GM12878 (cell line): ENCODE measurements around the gene UBE2J2. TPM values are rescaled to one million over a fixed set of nuclear protein-coding genes. Genes with fewer than 3 reads are reported as not detected.

ENCODE experiments used
- ATAC-seq: fragments of 200-7000 bp; cut with Tn5 transposase; 3 replicates; pipeline ENCODE4 v1.9.1; 2020; ENCODE audit warnings: mild to moderate bottlenecking, moderate library complexity
- BruUV-seq: library from RNA; stranded (reverse); fragments of 400-500 nt; replicated peaks from 2 replicates; lab custom pipeline; 2021; lab: Mats Ljungman, UMichigan
- CTCF ChIA-PET: fragments of 300-600 bp; sonication (Branson Sonifier 250); formaldehyde crosslinking; extraction: SDS; loops from one replicate; lab custom pipeline; 2021; ENCODE audit warnings: inconsistent platforms; lab: Yijun Ruan, JAX
- POLR2A ChIA-PET: fragments of 350-600 bp; formaldehyde crosslinking; extraction: SDS; loops from one replicate; lab custom pipeline; 2021; ENCODE audit warnings: inconsistent platforms; lab: Charles Lee
- RAD21 ChIA-PET: fragments of 300-600 bp; sonication (Branson Sonifier 250); formaldehyde crosslinking; loops from one replicate; lab custom pipeline; 2023; ENCODE audit warnings: antibody characterized with exemption; ENCODE audit not compliant: unreplicated experiment; lab: Charles Lee
- SMC1A ChIA-PET: fragments of 300-600 bp; sonication (Branson Sonifier 250); formaldehyde crosslinking; loops from one replicate; lab custom pipeline; 2023; ENCODE audit not compliant: unreplicated experiment, uncharacterized antibody; lab: Charles Lee
- DNase-seq: peaks from one replicate; pipeline ENCODE4 v3.0.0-alpha.2; 2011; ENCODE audit warnings: low read depth, low spot score
- FAIRE-seq: peaks from 3 replicates; lab custom pipeline; 2011; peaks lifted over from hg19 to GRCh38; lab: Jason Lieb, UNC
- H2AFZ ChIP-seq: 2 replicates; pipeline ENCODE4 v1.6.0; 2011; ENCODE audit warnings: low read depth, low read length, control low read depth; ENCODE audit not compliant: control insufficient read depth
- H3K27ac ChIP-seq: 2 replicates; pipeline ENCODE4 v1.5.1; 2011; ENCODE audit warnings: control low read depth; ENCODE audit not compliant: control insufficient read depth, insufficient read depth
- H3K27me3 ChIP-seq, 2 experiments: replicated peaks in 1 of 2; 2 replicates each; pipeline versions ENCODE4 v1.6.0 to v1.6.1; 2011; ENCODE audit warnings: low read length in 1 of 2; ENCODE audit not compliant: control insufficient read depth in 2 of 2, insufficient read depth in 2 of 2
- H3K36me3 ChIP-seq, 2 experiments: 2 replicates each; pipeline ENCODE4 v1.5.1; 2011; ENCODE audit warnings: low read length in 1 of 2; ENCODE audit not compliant: control insufficient read depth in 2 of 2, insufficient read depth in 2 of 2
- H3K4me1 ChIP-seq: 2 replicates; pipeline ENCODE4 v1.6.1; 2011; ENCODE audit warnings: mild to moderate bottlenecking, low read length, moderate library complexity, mixed read lengths; ENCODE audit not compliant: control insufficient read depth, insufficient read depth
- H3K4me2 ChIP-seq: 2 replicates; pipeline ENCODE4 v1.6.0; 2011; ENCODE audit warnings: control low read depth; ENCODE audit not compliant: control insufficient read depth, insufficient read depth
- H3K4me3 ChIP-seq: fragments of 200-600 bp; sonication (generic); 2 replicates; pipeline ENCODE4 v1.5.1; 2016
- H3K79me2 ChIP-seq: 2 replicates; pipeline ENCODE4 v1.6.0; 2011; ENCODE audit warnings: low read length; ENCODE audit not compliant: control insufficient read depth, insufficient read depth
- H3K9ac ChIP-seq: 2 replicates; pipeline ENCODE4 v1.8.0; 2011; ENCODE audit warnings: low read length, control low read depth, mixed read lengths; ENCODE audit not compliant: control insufficient read depth, insufficient read depth
- H3K9me3 ChIP-seq: replicated peaks from 3 replicates; pipeline ENCODE4 v1.5.1; 2011; ENCODE audit warnings: mild to moderate bottlenecking, low read length; ENCODE audit not compliant: control insufficient read depth, insufficient read depth
- H4K20me1 ChIP-seq: 2 replicates; pipeline ENCODE4 v1.6.0; 2011; ENCODE audit not compliant: control insufficient read depth, insufficient read depth
- BHLHE40 ChIP-seq, 2 experiments: fragments of 450-650 bp in 1 of 2; IDR thresholded peaks; 2 replicates each; pipeline ENCODE4 v1.6.1; 2011 to 2017; ENCODE audit warnings: low read depth in 2 of 2, borderline replicate concordance in 1 of 2, improper control_type of control experiment in 1 of 2, low read length in 1 of 2, mild to moderate bottlenecking in 1 of 2
- EP300 ChIP-seq, 2 experiments: fragments of 150-350 bp in 1 of 2; IDR thresholded peaks; 2 replicates each; pipeline ENCODE4 v1.6.1; 2011 to 2012; ENCODE audit warnings: low read depth in 2 of 2, low read length in 2 of 2, borderline replicate concordance in 1 of 2, improper control_type of control experiment in 1 of 2, inconsistent platforms in 1 of 2; ENCODE audit not compliant: control insufficient read depth in 1 of 2
- GATAD2B ChIP-seq: fragments of 450-650 bp; conservative IDR thresholded peaks from 2 replicates; pipeline ENCODE4 v1.6.1; 2017; ENCODE audit warnings: low read depth, mild to moderate bottlenecking, moderate library complexity
- KLF5 ChIP-seq: fragments of 450-650 bp; IDR thresholded peaks from 2 replicates; pipeline ENCODE4 v1.6.1; 2014; ENCODE audit warnings: mild to moderate bottlenecking; ENCODE audit not compliant: partially characterized antibody
- MYC ChIP-seq: IDR thresholded peaks from 2 replicates; pipeline ENCODE4 v1.6.1; 2011; ENCODE audit warnings: mild to moderate bottlenecking, low read length, moderate library complexity, inconsistent platforms; ENCODE audit not compliant: insufficient read depth, insufficient replicate concordance, insufficient read length, severe bottlenecking
- NFYB ChIP-seq: IDR thresholded peaks from 2 replicates; pipeline ENCODE4 v1.6.1; 2011; ENCODE audit warnings: low read depth, mild to moderate bottlenecking, low read length, improper control_type of control experiment, moderate library complexity; ENCODE audit not compliant: insufficient read depth
- RAD51 ChIP-seq: fragments of 450-650 bp; IDR thresholded peaks from 2 replicates; pipeline ENCODE4 v1.6.1; 2016; ENCODE audit warnings: moderate library complexity, mild to moderate bottlenecking, inconsistent platforms
- RELA ChIP-seq: fragments of 450-650 bp; IDR thresholded peaks from 2 replicates; pipeline ENCODE4 v1.8.0; 2014; ENCODE audit warnings: borderline replicate concordance; ENCODE audit not compliant: partially characterized antibody
- RFX5 ChIP-seq: IDR thresholded peaks from 2 replicates; pipeline ENCODE4 v1.6.1; 2011; ENCODE audit warnings: low read depth, low read length, improper control_type of control experiment
- SIN3A ChIP-seq: IDR thresholded peaks from 2 replicates; pipeline ENCODE4 v1.6.1; 2012; ENCODE audit warnings: low read depth, low read length, improper control_type of control experiment
- SMAD1 ChIP-seq: fragments of 450-650 bp; IDR thresholded peaks from 2 replicates; pipeline ENCODE4 v1.6.1; 2018; ENCODE audit warnings: mild to moderate bottlenecking, low read depth; ENCODE audit not compliant: partially characterized antibody
- SRF ChIP-seq, 2 experiments: IDR thresholded peaks; 2 replicates each; pipeline ENCODE4 v1.6.1; 2011; ENCODE audit warnings: low read depth in 2 of 2, low read length in 2 of 2, mild to moderate bottlenecking in 1 of 2, moderate library complexity in 1 of 2
- TAF1 ChIP-seq: IDR thresholded peaks from 2 replicates; pipeline ENCODE4 v1.6.1; 2011; ENCODE audit warnings: mild to moderate bottlenecking, low read depth, low read length, borderline replicate concordance
- TCF12 ChIP-seq: IDR thresholded peaks from 2 replicates; pipeline ENCODE4 v1.6.1; 2011; ENCODE audit warnings: low read depth, mild to moderate bottlenecking, low read length
- TCF3 ChIP-seq: IDR thresholded peaks from 2 replicates; pipeline ENCODE4 v1.6.1; 2012; ENCODE audit warnings: low read depth, mild to moderate bottlenecking, low read length, borderline replicate concordance; ENCODE audit not compliant: insufficient read depth
- YY1 ChIP-seq: IDR thresholded peaks from 2 replicates; pipeline ENCODE4 v1.6.1; 2011; ENCODE audit warnings: low read depth, mild to moderate bottlenecking, low read length
- ZNF274 ChIP-seq: IDR thresholded peaks from one replicate; pipeline ENCODE4 v1.8.0; 2011; ENCODE audit not compliant: insufficient read length, insufficient read depth
- WGBS: methylation state at CpG from one replicate; pipeline ENCODE4 v1.1.6; 2016; ENCODE audit warnings: low lambda C conversion rate; ENCODE audit not compliant: insufficient replicate concordance, insufficient coverage; ENCODE audit errors: missing lambda C conversion rate; 5-methylcytosine and 5-hydroxymethylcytosine counted together
- in situ Hi-C: fragments of 300-500 bp; cut with MboI; formaldehyde crosslinking; loops from 9 replicates; pipeline ENCODE4 v1.14.3; 2018; ENCODE audit warnings: mixed read lengths
- intact Hi-C: fragments of 100-400 bp; cut with micrococcal nuclease; formaldehyde crosslinking; loops from one replicate; pipeline ENCODE4 v1.14.2; 2022; ENCODE audit not compliant: unreplicated experiment
- polyA plus RNA-seq, 11 experiments: library from polyadenylated mRNA; depleted of rRNA in 4 of 11; unstranded in 6 of 11; stranded (reverse) in 5 of 11; fragments of >200 nt; fragmentation: Nextera tagmentation in 4 of 11; fragmentation: Illumina TruSeq in 1 of 11; extraction: Ambion mirVana in 4 of 11; extraction: Trizol in 1 of 11; gene quantifications; 1 replicate in 1 of 11; 2 replicates in 10 of 11; pipeline versions ENCODE4 v1.2.1 to v1.2.3, GENCODE V29; 2011 to 2016; ENCODE audit warnings: inconsistent platforms in 2 of 11, missing spikeins in 2 of 11, low read depth in 1 of 11
- total RNA-seq, 4 experiments: library from RNA; depleted of rRNA in 3 of 4; stranded (reverse); fragments of >200 nt in 3 of 4; fragmentation: Illumina TruSeq in 1 of 4; extraction: Trizol in 1 of 4; gene quantifications; 2 replicates each; pipeline versions ENCODE4 v1.2.1 to v1.2.3, GENCODE V29; 2013 to 2021
- TF ChIP-seq, protein P1 (sequence below): fragments of 450-650 bp; IDR thresholded peaks from 2 replicates; pipeline ENCODE4 v1.6.1; 2017; ENCODE audit warnings: antibody characterized with exemption, mild to moderate bottlenecking, moderate library complexity
- TF ChIP-seq, protein P2 (sequence below): fragments of 450-650 bp; IDR thresholded peaks from 2 replicates; pipeline ENCODE4 v1.6.1; 2018; ENCODE audit warnings: borderline replicate concordance, mild to moderate bottlenecking; ENCODE audit not compliant: partially characterized antibody

UBE2J2 gene
- total and polyA plus RNA-seq, 10 of the 15 experiments (the other 5 are each of a cell fraction or from before 2014, with no cell fraction given), result 0.72 to 70.5 (median 49.2) TPM

DNA sequence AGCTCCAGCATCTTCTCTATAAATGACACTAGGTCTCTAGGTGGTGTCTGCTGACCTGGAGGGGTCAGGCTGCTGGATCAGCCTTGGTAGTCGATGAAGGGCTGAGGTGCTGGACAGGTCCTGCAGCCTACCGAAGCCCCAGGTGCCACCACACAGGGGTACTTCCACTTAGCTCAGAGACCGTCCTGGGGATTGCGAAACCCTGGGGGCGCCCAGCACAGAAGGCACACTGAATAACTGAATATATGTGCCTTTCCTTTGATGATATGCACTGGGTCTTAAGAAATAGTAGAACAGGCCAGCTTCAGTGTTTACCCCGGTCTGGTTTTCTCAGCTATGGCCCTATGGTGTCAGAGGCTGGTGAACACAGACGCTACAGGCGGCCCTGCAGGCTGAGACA lies 10.9 kb downstream of the UBE2J2 start:
- H3K9ac ChIP-seq, result no peak overlapping the region
- H4K20me1 ChIP-seq, result no peaks in the 10 kb centered on the region
- H3K27me3 ChIP-seq, result no peaks in the 10 kb centered on the region
- POLR2A ChIA-PET, result no interaction called here
- in situ Hi-C loops, result no loop called here
- no peaks in the 10 kb centered on the region for H3K9me3 ChIP-seq
- CTCF ChIA-PET, result no interaction called here
- no peak for DNase-seq
- no peaks in the 10 kb centered on the region for H3K4me1 ChIP-seq
- intact Hi-C loops, result no loop called here
- H3K79me2 ChIP-seq, result no peaks in the 10 kb centered on the region; the same call in 1 of the 2 replicates
- no peak overlapping the region for H3K27ac ChIP-seq
- H3K4me2 ChIP-seq, result no peak overlapping the region
- 97% methylated on average over 8 of the region's 8 CpGs for WGBS
- RAD21 ChIA-PET, result no interaction called here
- no peak for FAIRE-seq
- peaks cover 19 to 23% of the 10 kb centered on the region in 2 experiments for H3K36me3 ChIP-seq
- H3K4me3 ChIP-seq, result no peak overlapping the region
- TF ChIP-seq KLF5, result no peak
- TF ChIP-seq SMAD1, result no peak
- TF ChIP-seq RAD51, result no peak
- TF ChIP-seq TCF3, result no peak
- TF ChIP-seq, protein P1, sequence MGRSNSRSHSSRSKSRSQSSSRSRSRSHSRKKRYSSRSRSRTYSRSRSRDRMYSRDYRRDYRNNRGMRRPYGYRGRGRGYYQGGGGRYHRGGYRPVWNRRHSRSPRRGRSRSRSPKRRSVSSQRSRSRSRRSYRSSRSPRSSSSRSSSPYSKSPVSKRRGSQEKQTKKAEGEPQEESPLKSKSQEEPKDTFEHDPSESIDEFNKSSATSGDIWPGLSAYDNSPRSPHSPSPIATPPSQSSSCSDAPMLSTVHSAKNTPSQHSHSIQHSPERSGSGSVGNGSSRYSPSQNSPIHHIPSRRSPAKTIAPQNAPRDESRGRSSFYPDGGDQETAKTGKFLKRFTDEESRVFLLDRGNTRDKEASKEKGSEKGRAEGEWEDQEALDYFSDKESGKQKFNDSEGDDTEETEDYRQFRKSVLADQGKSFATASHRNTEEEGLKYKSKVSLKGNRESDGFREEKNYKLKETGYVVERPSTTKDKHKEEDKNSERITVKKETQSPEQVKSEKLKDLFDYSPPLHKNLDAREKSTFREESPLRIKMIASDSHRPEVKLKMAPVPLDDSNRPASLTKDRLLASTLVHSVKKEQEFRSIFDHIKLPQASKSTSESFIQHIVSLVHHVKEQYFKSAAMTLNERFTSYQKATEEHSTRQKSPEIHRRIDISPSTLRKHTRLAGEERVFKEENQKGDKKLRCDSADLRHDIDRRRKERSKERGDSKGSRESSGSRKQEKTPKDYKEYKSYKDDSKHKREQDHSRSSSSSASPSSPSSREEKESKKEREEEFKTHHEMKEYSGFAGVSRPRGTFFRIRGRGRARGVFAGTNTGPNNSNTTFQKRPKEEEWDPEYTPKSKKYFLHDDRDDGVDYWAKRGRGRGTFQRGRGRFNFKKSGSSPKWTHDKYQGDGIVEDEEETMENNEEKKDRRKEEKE, result no peak
- no peak for TF ChIP-seq TCF12
- no peak for TF ChIP-seq BHLHE40 (IDR thresholded peaks at IDR 0.05; ENCODE audit: borderline replicate concordance in 1 of 2, low read depth in 2 of 2, low read length in 1 of 2)
- no peak for TF ChIP-seq RFX5
- TF ChIP-seq MYC, result no peak
- TF ChIP-seq RELA, result no peak
- TF ChIP-seq YY1, result no peak
- TF ChIP-seq, protein P2, sequence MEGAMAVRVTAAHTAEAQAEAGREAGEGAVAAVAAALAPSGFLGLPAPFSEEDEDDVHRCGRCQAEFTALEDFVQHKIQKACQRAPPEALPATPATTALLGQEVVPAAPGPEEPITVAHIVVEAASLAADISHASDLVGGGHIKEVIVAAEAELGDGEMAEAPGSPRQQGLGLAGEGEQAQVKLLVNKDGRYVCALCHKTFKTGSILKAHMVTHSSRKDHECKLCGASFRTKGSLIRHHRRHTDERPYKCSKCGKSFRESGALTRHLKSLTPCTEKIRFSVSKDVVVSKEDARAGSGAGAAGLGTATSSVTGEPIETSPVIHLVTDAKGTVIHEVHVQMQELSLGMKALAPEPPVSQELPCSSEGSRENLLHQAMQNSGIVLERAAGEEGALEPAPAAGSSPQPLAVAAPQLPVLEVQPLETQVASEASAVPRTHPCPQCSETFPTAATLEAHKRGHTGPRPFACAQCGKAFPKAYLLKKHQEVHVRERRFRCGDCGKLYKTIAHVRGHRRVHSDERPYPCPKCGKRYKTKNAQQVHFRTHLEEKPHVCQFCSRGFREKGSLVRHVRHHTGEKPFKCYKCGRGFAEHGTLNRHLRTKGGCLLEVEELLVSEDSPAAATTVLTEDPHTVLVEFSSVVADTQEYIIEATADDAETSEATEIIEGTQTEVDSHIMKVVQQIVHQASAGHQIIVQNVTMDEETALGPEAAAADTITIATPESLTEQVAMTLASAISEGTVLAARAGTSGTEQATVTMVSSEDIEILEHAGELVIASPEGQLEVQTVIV, result no peak
- no peak for TF ChIP-seq NFYB
- TF ChIP-seq TAF1, result no peak
- TF ChIP-seq GATAD2B, result no peak
- no peak for TF ChIP-seq SIN3A
- TF ChIP-seq ZNF274, result no peak
- TF ChIP-seq SRF (IDR thresholded peaks at IDR 0.05; ENCODE audit: low read depth in 2 of 2, low read length in 2 of 2), result no peak
- no peak for TF ChIP-seq EP300 (IDR thresholded peaks at IDR 0.05; ENCODE audit: borderline replicate concordance in 1 of 2, control insufficient read depth in 1 of 2, low read depth in 2 of 2, low read length in 2 of 2)
- SMC1A ChIA-PET, result no interaction called here
- no peak overlapping the region for H2AFZ ChIP-seq
- BruUV-seq, result no TSS peak
- ATAC-seq, result no peak
